B cell (primary cell): ENCODE results near the gene C10orf143. TPM values are rescaled to one million over a fixed set of nuclear protein-coding genes. Genes with fewer than 3 reads are reported as not detected.

ENCODE experiments used
- ATAC-seq: fragments of 200-7000 bp; cut with Tn5 transposase; one replicate; pipeline ENCODE4 v1.10.0; 2021; ENCODE audit warnings: low read depth, mild to moderate bottlenecking, moderate number of reproducible peaks, moderate library complexity
- CTCF ChIA-PET: fragments of 350-600 bp; sonication (Branson Sonifier 250); formaldehyde crosslinking; loops from one replicate; lab custom pipeline; 2021; ENCODE audit warnings: antibody characterized with exemption, inconsistent platforms; lab: Charles Lee
- POLR2A ChIA-PET: fragments of 350-600 bp; sonication (Branson Sonifier 250); formaldehyde crosslinking; loops from one replicate; lab custom pipeline; 2021; ENCODE audit warnings: antibody characterized with exemption; lab: Charles Lee
- DNase-seq: peaks from one replicate; pipeline ENCODE4 v3.0.0; 2013
- H2AFZ ChIP-seq: 2 replicates; pipeline ENCODE4 v1.6.1; 2012; ENCODE audit warnings: mild to moderate bottlenecking, low read depth, low read length; ENCODE audit not compliant: insufficient read depth, poor library complexity, severe bottlenecking
- H3K27ac ChIP-seq, 2 donors: 1 replicate in 1 of 2; 2 replicates in 1 of 2; pipeline ENCODE4 v1.5.1; 2012 to 2013; ENCODE audit warnings: low read length in 2 of 2, mild to moderate bottlenecking in 2 of 2, moderate library complexity in 1 of 2
- H3K27me3 ChIP-seq, 4 experiments: fragments of 200-600 bp in 1 of 4; sonication (generic) in 1 of 4; replicated peaks in 1 of 4; 1 replicate in 2 of 4; 2 replicates in 2 of 4; pipeline versions ENCODE4 v1.6.1 to v1.7.0; 2013 to 2016; ENCODE audit warnings: low read length in 3 of 4, mild to moderate bottlenecking in 2 of 4, mixed read lengths in 1 of 4, moderate library complexity in 1 of 4; ENCODE audit not compliant: insufficient read depth in 4 of 4, control insufficient read depth in 3 of 4; ENCODE audit errors: control extremely low read depth in 1 of 4
- H3K36me3 ChIP-seq, 2 experiments: replicated peaks in 1 of 2; 1 replicate in 1 of 2; 2 replicates in 1 of 2; pipeline versions ENCODE4 v1.6.1 to v1.7.1; 2013; ENCODE audit warnings: low read length in 1 of 2; ENCODE audit not compliant: insufficient read depth in 2 of 2, control insufficient read depth in 1 of 2; ENCODE audit errors: control extremely low read depth in 1 of 2, extremely low read depth in 1 of 2
- H3K4me1 ChIP-seq, 2 donors: fragments of 200-600 bp in 1 of 2; sonication (generic) in 1 of 2; 1 replicate in 1 of 2; 2 replicates in 1 of 2; pipeline versions ENCODE4 v1.5.1 to v1.6.1; 2013 to 2017; ENCODE audit warnings: low read length in 2 of 2; ENCODE audit not compliant: control insufficient read depth in 2 of 2, insufficient read depth in 2 of 2
- H3K4me2 ChIP-seq: replicated peaks from 2 replicates; pipeline ENCODE3; 2012; ENCODE audit warnings: mild to moderate bottlenecking, low read depth, low read length; ENCODE audit not compliant: poor library complexity, severe bottlenecking
- H3K4me3 ChIP-seq, 5 experiments: fragments of 200-600 bp in 1 of 5; sonication (generic) in 1 of 5; 1 replicate in 3 of 5; 2 replicates in 2 of 5; pipeline versions ENCODE4 v1.5.1 to v1.7.0; 2011 to 2016; ENCODE audit warnings: low read length in 4 of 5, mild to moderate bottlenecking in 4 of 5, low read depth in 2 of 5, control low read depth in 1 of 5, moderate library complexity in 1 of 5; ENCODE audit not compliant: insufficient read depth in 1 of 5; ENCODE audit errors: control extremely low read depth in 1 of 5, extremely low read depth in 1 of 5
- H3K79me2 ChIP-seq: fragments of 200-600 bp; sonication (generic); one replicate; pipeline ENCODE4 v1.6.0; 2016; ENCODE audit warnings: low read length; ENCODE audit not compliant: control insufficient read depth, insufficient read depth
- H3K9ac ChIP-seq: fragments of 200-600 bp; sonication (generic); 2 replicates; pipeline ENCODE4 v1.6.1; 2017; ENCODE audit warnings: mild to moderate bottlenecking, low read length, moderate library complexity
- H3K9me3 ChIP-seq, 3 donors: one replicate each; pipeline versions ENCODE4 v1.6.1 to v1.7.1; 2013; ENCODE audit warnings: low read length in 2 of 3; ENCODE audit not compliant: control insufficient read depth in 2 of 3, insufficient read depth in 1 of 3; ENCODE audit errors: control extremely low read depth in 1 of 3
- H4K20me1 ChIP-seq: 2 replicates; pipeline ENCODE4 v1.6.0; 2012; ENCODE audit warnings: mild to moderate bottlenecking, low read length; ENCODE audit not compliant: insufficient read depth, control insufficient read depth, poor library complexity, severe bottlenecking
- H3K27ac Mint-ChIP-seq: one replicate; pipeline ENCODE4 v1.8.0; 2021; ENCODE audit warnings: mixed read lengths
- H3K27me3 Mint-ChIP-seq: one replicate; pipeline ENCODE4 v1.8.0; 2021; ENCODE audit warnings: mixed read lengths
- H3K4me1 Mint-ChIP-seq: one replicate; pipeline ENCODE4 v1.8.0; 2021; ENCODE audit warnings: mixed read lengths
- H3K4me3 Mint-ChIP-seq: one replicate; pipeline ENCODE4 v1.8.0; 2021; ENCODE audit warnings: mixed read lengths
- H3K9me3 Mint-ChIP-seq: one replicate; pipeline ENCODE4 v1.8.0; 2022; ENCODE audit warnings: mixed read lengths; ENCODE audit not compliant: insufficient read depth
- CTCF ChIP-seq: fragments of 200-600 bp; IDR thresholded peaks from one replicate; pipeline ENCODE4 v1.8.0; 2022; ENCODE audit warnings: antibody characterized with exemption, mild to moderate bottlenecking
- EZH2 ChIP-seq: IDR thresholded peaks from 2 replicates; pipeline ENCODE4 v1.6.1; 2012; ENCODE audit warnings: borderline replicate concordance, low read depth, mild to moderate bottlenecking, moderate library complexity, low read length; ENCODE audit not compliant: insufficient read depth, poor library complexity, severe bottlenecking
- WGBS: methylation state at CpG from one replicate; pipeline ENCODE4 v1.1.5; 2013; ENCODE audit warnings: missing lambda C conversion rate; ENCODE audit not compliant: insufficient coverage; 5-methylcytosine and 5-hydroxymethylcytosine counted together
- intact Hi-C: fragments of 100-400 bp; cut with micrococcal nuclease; formaldehyde crosslinking; loops from one replicate; pipeline ENCODE4 v1.10.0; 2022
- polyA plus RNA-seq: library from polyadenylated mRNA; depleted of rRNA; stranded (reverse); fragments of >200 nt; gene quantifications from 2 replicates; pipeline ENCODE4 v1.2.3, GENCODE V29; 2012
- total RNA-seq, 2 donors: library from RNA; stranded (reverse); fragments of 120-200 nt in 1 of 2; gene quantifications; 1 replicate in 1 of 2; 2 replicates in 1 of 2; pipeline versions ENCODE4 v1.2.3 to v1.2.4, GENCODE V29; 2013 to 2022

C10orf143 gene
- total and polyA plus RNA-seq, 2 donors (not counting 1 experiment from before 2014, with no cell fraction given) = 9.1 to 12.8 TPM

GRCh38 chr10:130064783-130065182 is 45.8 kb downstream of the C10orf143 start:
- no peak for TF ChIP-seq EZH2
- TF ChIP-seq CTCF = no peak
- Histone ChIP-seq H3K9me3 (peaks cover 0 to 6% (median 0%) of the 10 kb centered on the region in 3 donors), H3K27me3 (no peaks in the 10 kb centered on the region), H3K27ac (no peak overlapping the region), H4K20me1 (no peaks in the 10 kb centered on the region), H3K36me3 (no peaks in the 10 kb centered on the region), H3K9ac (no peak overlapping the region), H3K4me3 (no peak overlapping the region), H2AFZ (no peak overlapping the region), H3K4me2 (no peak overlapping the region), H3K79me2 (no peaks in the 10 kb centered on the region), H3K4me1 (no peaks in the 10 kb centered on the region)
- CTCF ChIA-PET = no interaction called here
- 95% methylated on average over 4 of the region's 5 CpGs for WGBS
- intact Hi-C loops = no loop called here
- Mint-ChIP-seq H3K4me3 (no peak overlapping the region), H3K9me3 (no peaks in the 10 kb centered on the region), H3K4me1 (no peaks in the 10 kb centered on the region), H3K27ac (no peak overlapping the region), H3K27me3 (no peaks in the 10 kb centered on the region)
- POLR2A ChIA-PET = no interaction called here
- DNase-seq (no peak), ATAC-seq (no peak)

- no peak for TF ChIP-seq EZH2
- TF ChIP-seq CTCF = no peak
- Mint-ChIP-seq H3K27ac (no peak overlapping the region), H3K4me1 (no peaks in the 10 kb centered on the region), H3K9me3 (no peaks in the 10 kb centered on the region), H3K4me3 (no peak overlapping the region), H3K27me3 (no peaks in the 10 kb centered on the region)
- peaks cover 0 to 5% (median 0%) of the 10 kb centered on the region in 3 donors for H3K9me3 ChIP-seq
- 94% methylated on average over 6 of the region's 13 CpGs for WGBS
- no peak overlapping the region for H3K27ac ChIP-seq
- H3K79me2 ChIP-seq = no peaks in the 10 kb centered on the region
- no peaks in the 10 kb centered on the region for H3K4me1 ChIP-seq
- no peak overlapping the region for H3K4me2 ChIP-seq
- ATAC-seq (no peak), DNase-seq (no peak)
- no peaks in the 10 kb centered on the region for H4K20me1 ChIP-seq
- H3K36me3 ChIP-seq = no peaks in the 10 kb centered on the region
- CTCF ChIA-PET = no interaction called here
- POLR2A ChIA-PET = no interaction called here
- no peaks in the 10 kb centered on the region for H3K27me3 ChIP-seq
- no peak overlapping the region for H3K9ac ChIP-seq
- no peak overlapping the region for H3K4me3 ChIP-seq
- H2AFZ ChIP-seq = no peak overlapping the region
- intact Hi-C loops = no loop called here
Measured at GRCh38 chr10:130062976-130063375, 47.7 kb downstream of the C10orf143 start.
